Thoracic aorta (tissue), 2 donors: ENCODE results near the gene MOCS1. TPM values are rescaled to one million over a fixed set of nuclear protein-coding genes. Genes with fewer than 3 reads are reported as not detected.

Source experiments
- ATAC-seq: fragments of 150-250 bp; one replicate; pipeline ENCODE4 v1.8.0; 2017; ENCODE audit warnings: low read depth; ENCODE audit not compliant: insufficient number of reproducible peaks, low FRiP score
- DNase-seq: peaks from one replicate; pipeline ENCODE4 v3.0.0-alpha.2; 2020; ENCODE audit warnings: low spot score
- H3K27ac ChIP-seq, 2 donors: fragments of 200-600 bp; sonication (generic); 1 replicate in 1 of 2; 2 replicates in 1 of 2; pipeline ENCODE4 v1.5.1; 2016; ENCODE audit warnings: mild to moderate bottlenecking in 2 of 2, moderate library complexity in 2 of 2
- H3K27me3 ChIP-seq: fragments of 200-600 bp; sonication (generic); replicated peaks from 2 replicates; pipeline ENCODE4 v1.6.0; 2016; ENCODE audit warnings: mild to moderate bottlenecking; ENCODE audit not compliant: insufficient read depth
- H3K36me3 ChIP-seq: fragments of 200-600 bp; sonication (generic); one replicate; pipeline ENCODE4 v1.5.1; 2016
- H3K4me1 ChIP-seq, 2 donors: fragments of 200-600 bp; sonication (generic); 1 replicate in 1 of 2; 2 replicates in 1 of 2; pipeline versions ENCODE4 v1.5.1 to v1.6.0; 2016; ENCODE audit warnings: low read depth in 2 of 2, mild to moderate bottlenecking in 1 of 2; ENCODE audit not compliant: control insufficient read depth in 1 of 2
- H3K4me3 ChIP-seq: fragments of 200-600 bp; sonication (generic); 2 replicates; pipeline ENCODE4 v1.5.1; 2016; ENCODE audit warnings: mild to moderate bottlenecking
- H3K9me3 ChIP-seq: fragments of 200-600 bp; sonication (generic); 2 replicates; pipeline ENCODE4 v1.5.1; 2016
- total RNA-seq, 2 donors: library from RNA; depleted of rRNA; stranded (reverse); fragments of >200 nt; gene quantifications; one replicate each; pipeline versions ENCODE4 v1.1.0 to v1.2.3, GENCODE V29; 2016
- TF ChIP-seq, protein P1 (sequence below): fragments of 200-600 bp; sonication (generic); IDR thresholded peaks from one replicate; pipeline ENCODE4 v1.5.1; 2019; ENCODE audit warnings: antibody characterized with exemption

MOCS1 gene
- total RNA-seq, 2 donors from 2014 or later, result 29.1 to 44.9 TPM

DNA sequence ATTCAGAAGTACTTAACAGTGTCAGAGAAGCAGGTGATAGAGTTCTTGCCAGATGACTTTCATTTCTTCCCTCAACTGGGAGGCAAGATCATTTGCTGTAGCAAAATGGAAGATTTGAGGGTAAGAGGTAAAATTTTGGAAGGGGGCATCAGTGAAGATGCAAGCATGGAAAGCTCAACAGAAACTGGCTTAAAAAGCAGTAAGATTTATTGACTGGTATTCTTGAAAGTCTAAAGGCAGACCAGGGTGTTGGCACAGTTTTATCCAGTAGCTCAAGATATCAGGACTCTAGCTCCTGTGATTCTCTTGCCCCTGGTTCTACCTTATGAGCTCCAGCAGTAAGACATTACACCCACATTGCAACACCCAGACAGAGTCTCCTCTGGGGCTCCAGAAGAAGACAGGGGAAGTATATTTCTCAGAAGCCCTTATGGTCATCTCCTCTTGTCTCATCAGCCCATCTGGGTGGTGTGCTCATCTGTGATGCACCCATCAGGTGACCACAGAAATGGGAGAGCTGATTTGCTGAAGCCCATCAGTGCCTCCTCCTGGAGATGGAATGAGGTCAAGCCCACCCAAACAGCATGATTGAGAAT is 16.0 kb upstream of the MOCS1 start:
- ATAC-seq, result no peak
- Histone ChIP-seq H3K27me3 (no peaks in the 10 kb centered on the region), H3K9me3 (no peaks in the 10 kb centered on the region), H3K4me1 (peaks cover 11 to 26% of the 10 kb centered on the region in 2 donors), H3K27ac (no peak overlapping the region), H3K4me3 (no peak overlapping the region), H3K36me3 (no peaks in the 10 kb centered on the region)
- TF ChIP-seq, protein P1, sequence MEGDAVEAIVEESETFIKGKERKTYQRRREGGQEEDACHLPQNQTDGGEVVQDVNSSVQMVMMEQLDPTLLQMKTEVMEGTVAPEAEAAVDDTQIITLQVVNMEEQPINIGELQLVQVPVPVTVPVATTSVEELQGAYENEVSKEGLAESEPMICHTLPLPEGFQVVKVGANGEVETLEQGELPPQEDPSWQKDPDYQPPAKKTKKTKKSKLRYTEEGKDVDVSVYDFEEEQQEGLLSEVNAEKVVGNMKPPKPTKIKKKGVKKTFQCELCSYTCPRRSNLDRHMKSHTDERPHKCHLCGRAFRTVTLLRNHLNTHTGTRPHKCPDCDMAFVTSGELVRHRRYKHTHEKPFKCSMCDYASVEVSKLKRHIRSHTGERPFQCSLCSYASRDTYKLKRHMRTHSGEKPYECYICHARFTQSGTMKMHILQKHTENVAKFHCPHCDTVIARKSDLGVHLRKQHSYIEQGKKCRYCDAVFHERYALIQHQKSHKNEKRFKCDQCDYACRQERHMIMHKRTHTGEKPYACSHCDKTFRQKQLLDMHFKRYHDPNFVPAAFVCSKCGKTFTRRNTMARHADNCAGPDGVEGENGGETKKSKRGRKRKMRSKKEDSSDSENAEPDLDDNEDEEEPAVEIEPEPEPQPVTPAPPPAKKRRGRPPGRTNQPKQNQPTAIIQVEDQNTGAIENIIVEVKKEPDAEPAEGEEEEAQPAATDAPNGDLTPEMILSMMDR, result no peak
- DNase-seq, result no peak

DNA sequence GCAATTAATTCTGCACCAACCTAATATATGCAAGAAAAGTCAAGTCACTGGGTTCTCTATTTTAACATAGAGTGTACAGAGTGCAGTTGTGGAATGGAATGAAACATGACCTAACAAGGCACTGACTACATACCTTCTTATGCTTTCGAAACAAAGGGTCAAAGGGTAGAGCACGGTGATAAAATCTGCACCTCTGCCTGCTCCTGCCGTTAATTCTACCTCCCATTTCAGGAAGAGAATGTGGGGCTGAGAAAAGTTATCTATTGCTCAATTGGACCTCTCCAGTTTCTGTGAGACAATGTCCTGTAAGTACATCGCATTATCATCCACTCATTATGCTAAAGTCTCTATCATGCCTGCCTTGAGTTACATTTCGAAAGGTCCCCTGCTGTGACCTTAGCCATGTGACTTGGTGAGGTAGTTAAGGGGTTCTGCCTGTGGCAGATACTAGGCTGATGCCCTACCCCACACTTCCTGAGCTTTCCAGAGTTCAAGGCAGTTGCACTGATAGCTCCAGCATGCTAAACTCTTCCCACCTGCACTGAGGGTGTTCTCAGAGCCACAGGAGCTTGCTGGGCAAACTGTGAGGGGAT is 14.0 kb upstream of the MOCS1 start:
- TF ChIP-seq, protein P1, result no peak
- no peak for ATAC-seq
- Histone ChIP-seq H3K4me1 (peaks cover 11 to 26% of the 10 kb centered on the region in 2 donors), H3K36me3 (no peaks in the 10 kb centered on the region), H3K4me3 (no peak overlapping the region), H3K27ac (no peak overlapping the region), H3K9me3 (no peaks in the 10 kb centered on the region), H3K27me3 (no peaks in the 10 kb centered on the region)
- no peak for DNase-seq

DNA sequence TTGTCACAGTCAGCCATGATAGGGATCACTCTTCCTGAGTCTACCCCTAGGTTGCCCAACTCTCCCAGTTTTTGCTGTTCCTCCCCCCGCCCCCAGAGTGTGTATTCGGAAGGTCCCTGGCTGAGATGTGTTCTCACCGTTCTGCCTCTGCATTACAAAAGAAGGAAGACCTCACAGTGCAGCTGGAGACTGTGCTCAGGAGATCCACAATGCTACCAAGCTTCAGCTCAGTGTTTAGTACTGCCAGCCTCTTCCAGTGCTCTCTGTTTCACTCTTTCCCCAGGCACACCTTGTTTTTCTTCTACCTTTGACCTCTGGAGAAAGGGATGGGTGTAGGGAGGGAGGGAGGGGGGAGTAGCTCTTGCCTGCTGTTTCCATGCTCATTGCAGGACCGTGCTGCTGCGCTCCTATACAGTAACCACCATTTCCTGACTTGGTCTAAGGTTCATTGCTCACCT is 13.4 kb upstream of the MOCS1 start:
- ATAC-seq, result no peak
- TF ChIP-seq, protein P1, result no peak
- no peaks in the 10 kb centered on the region for H3K9me3 ChIP-seq
- no peaks in the 10 kb centered on the region for H3K27me3 ChIP-seq
- no peak overlapping the region for H3K27ac ChIP-seq
- no peaks in the 10 kb centered on the region for H3K36me3 ChIP-seq
- DNase-seq, result no peak
- no peak overlapping the region for H3K4me3 ChIP-seq
- H3K4me1 ChIP-seq, result peaks cover 11 to 19% of the 10 kb centered on the region in 2 donors

DNA sequence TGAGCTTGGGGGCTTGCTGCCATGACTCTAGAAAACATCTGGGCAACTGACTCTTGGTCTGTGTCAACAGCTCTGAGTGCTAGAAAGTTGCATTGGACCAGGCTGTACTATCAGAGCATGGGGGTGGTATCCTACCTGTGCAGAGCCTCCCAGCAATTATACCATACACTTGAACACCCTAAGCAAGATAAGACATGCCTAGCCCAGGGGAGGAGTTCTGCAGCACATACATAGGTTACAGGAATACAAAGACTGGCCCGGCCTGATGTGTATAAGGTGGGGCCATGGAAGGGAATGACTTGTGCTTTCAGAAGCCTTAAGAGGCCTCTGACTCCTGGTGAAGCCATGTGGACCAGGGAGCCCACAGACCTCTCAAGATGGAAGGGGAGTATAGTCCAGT is 11.4 kb upstream of the MOCS1 start:
- TF ChIP-seq, protein P1, result no peak
- Histone ChIP-seq H3K4me1 (peaks cover 0 to 8% of the 10 kb centered on the region in 2 donors), H3K36me3 (no peaks in the 10 kb centered on the region), H3K4me3 (no peak overlapping the region), H3K27ac (no peak overlapping the region), H3K27me3 (no peaks in the 10 kb centered on the region), H3K9me3 (no peaks in the 10 kb centered on the region)
- ATAC-seq, result no peak
- DNase-seq, result no peak

DNA sequence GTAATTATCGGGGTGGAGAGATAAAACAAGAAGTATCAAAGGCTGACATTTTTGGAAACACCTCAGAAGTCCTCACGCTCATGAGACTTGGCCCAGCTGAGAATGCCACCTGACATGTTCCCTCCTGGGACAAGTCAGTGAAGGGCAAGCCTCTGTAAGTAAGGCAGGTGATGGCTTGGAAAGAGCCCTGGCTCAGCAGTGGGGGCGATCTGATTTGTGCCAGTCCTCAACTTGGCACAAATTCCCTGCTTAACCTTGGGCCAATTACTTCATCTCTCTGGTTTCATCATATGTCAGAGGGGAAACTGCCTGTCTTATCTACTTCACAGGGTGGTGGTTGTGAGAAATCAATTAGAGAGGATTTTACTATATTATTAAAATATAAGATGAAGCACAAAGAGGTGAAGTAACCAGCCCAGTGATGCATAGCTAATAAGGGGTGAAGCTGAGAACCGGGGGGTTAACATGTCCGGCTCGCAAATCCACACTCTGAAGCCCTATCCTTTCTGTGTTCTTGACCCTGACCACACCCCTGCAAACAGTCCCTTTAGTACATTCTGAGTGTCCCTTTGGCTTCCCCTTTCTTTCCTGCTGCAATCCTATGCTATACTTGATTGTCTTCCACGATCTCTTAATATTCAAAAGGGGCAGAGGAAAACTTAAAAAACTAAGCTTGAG is 8.8 kb upstream of the MOCS1 start:
- DNase-seq, result no peak
- H3K36me3 ChIP-seq, result no peaks in the 10 kb centered on the region
- ATAC-seq, result no peak
- no peaks in the 10 kb centered on the region for H3K9me3 ChIP-seq
- TF ChIP-seq, protein P1, result no peak
- H3K27ac ChIP-seq, result no peak overlapping the region
- H3K4me1 ChIP-seq, result peaks cover 0 to 8% of the 10 kb centered on the region in 2 donors
- H3K27me3 ChIP-seq, result no peaks in the 10 kb centered on the region
- no peak overlapping the region for H3K4me3 ChIP-seq
